ENCODE data around the gene GATAD2B. TPM values are rescaled to one million over a fixed set of nuclear protein-coding genes. Genes with fewer than 3 reads are reported as not detected.
"Not testable (repeated sequence)": the region's sequence is repeated elsewhere in the genome, so short reads cannot be mapped to it uniquely, and the experiment has no call there.

GATAD2B gene
- polyA plus RNA-seq, 1 experiment, result 3.6 TPM

GRCh38 chr1:153771261-153771660 is 151.5 kb downstream of the GATAD2B start:
- ChIA-PET POLR2A (no interaction called here), CTCF (interaction anchor here (0.6 to 3.7 kb wide), 6 partner anchors 10 to 216 kb away, joined by 3 to 14 read pairs (median 4); partner anchors contain the start of genes NPR1 and S100A13)
- no peak overlapping the region for H3K4me3 ChIP-seq (ENCODE audit: low read depth, low read length)
- no peak for DNase-seq (ENCODE audit: low read depth)
- H3K27me3 ChIP-seq (ENCODE audit: control insufficient read depth, insufficient read depth, low read length), result no peaks in the 10 kb centered on the region
- no peak for TF ChIP-seq CTCF (IDR thresholded peaks at IDR 0.05; ENCODE audit: insufficient read depth, low read depth, low read length)
- H3K36me3 ChIP-seq (ENCODE audit: control insufficient read depth, insufficient read depth, low read length), result peaks cover 25% of the 10 kb centered on the region

DNA sequence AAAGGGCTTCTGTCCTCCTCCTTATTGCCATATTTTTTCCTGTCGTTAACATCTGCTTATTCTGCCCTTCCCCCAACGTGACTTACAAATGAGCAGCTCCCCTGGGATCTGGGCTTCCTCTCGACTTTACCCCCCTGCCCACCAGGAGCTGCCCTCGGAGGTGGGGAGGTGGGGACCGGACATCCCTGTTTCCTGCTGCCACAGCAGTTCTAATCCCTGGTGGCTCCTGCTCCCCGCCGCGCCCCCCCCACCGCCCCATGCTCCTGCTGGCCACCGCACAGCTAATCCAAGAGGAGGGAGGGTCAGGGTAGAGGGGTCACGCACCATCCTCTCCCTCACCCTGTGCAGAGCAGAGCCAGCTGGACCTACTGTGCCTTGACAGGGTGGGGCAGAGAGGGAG is 152.0 kb downstream of the GATAD2B start:
- DNase-seq (ENCODE audit: low read depth), result no peak

DNA sequence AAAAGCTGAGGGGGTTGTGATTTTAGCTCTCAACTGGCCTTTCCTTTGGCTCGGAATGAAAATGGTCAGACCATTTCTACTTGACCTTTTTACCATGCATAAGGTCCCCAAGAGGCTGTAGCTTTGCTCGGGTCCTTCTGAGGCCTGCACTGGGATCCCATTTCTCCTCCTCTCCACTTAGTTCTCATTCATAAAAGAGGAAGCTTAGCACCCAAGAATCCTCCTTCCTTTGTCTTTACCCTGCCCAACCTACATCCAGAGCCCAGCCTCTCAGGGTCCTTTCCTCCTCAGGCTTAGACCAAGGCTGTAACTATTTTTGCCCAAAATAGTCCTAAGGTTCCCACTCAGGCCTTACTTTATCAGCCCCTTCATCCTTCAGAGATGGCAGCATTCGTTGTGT is 153.6 kb downstream of the GATAD2B start:
- no peaks in the 10 kb centered on the region for H3K27me3 ChIP-seq (ENCODE audit: control insufficient read depth, insufficient read depth, low read length)
- POLR2A ChIA-PET, result no interaction called here
- H3K36me3 ChIP-seq (ENCODE audit: control insufficient read depth, insufficient read depth, low read length), result peaks cover 34% of the 10 kb centered on the region
- no peak overlapping the region for H3K4me3 ChIP-seq (ENCODE audit: low read depth, low read length)
- TF ChIP-seq CTCF (IDR thresholded peaks at IDR 0.05; ENCODE audit: insufficient read depth, low read depth, low read length), result no peak
- CTCF ChIA-PET, result interaction anchor here (1.0 to 1.6 kb wide), 3 partner anchors 11 to 58 kb away, joined by 3 to 4 read pairs (median 4); no protein-coding TSS in a partner anchor
- DNase-seq (ENCODE audit: low read depth), result no peak

More for the DNA sequence above, 152.0 kb downstream of the GATAD2B start:
- Histone ChIP-seq H3K4me3 (ENCODE audit: low read depth, low read length) (no peak overlapping the region), H3K36me3 (ENCODE audit: control insufficient read depth, insufficient read depth, low read length) (peaks cover 25% of the 10 kb centered on the region), H3K27me3 (ENCODE audit: control insufficient read depth, insufficient read depth, low read length) (no peaks in the 10 kb centered on the region)
- no peak for TF ChIP-seq CTCF (IDR thresholded peaks at IDR 0.05; ENCODE audit: insufficient read depth, low read depth, low read length)
- CTCF ChIA-PET, result interaction anchor here (0.7 to 3.7 kb wide), 5 partner anchors 10 to 216 kb away, joined by 3 to 14 read pairs (median 4); partner anchors contain the start of genes NPR1 and S100A13
- POLR2A ChIA-PET, result no interaction called here

GRCh38 chr1:153768316-153769181 is 154.2 kb downstream of the GATAD2B start:
- DNase-seq (ENCODE audit: low read depth), result no peak
- no peak for TF ChIP-seq CTCF (IDR thresholded peaks at IDR 0.05; ENCODE audit: insufficient read depth, low read depth, low read length)
- CTCF ChIA-PET, result interaction anchor here (1.0 to 1.6 kb wide), 3 partner anchors 11 to 59 kb away, joined by 3 to 4 read pairs (median 4); no protein-coding TSS in a partner anchor
- Histone ChIP-seq H3K27me3 (ENCODE audit: control insufficient read depth, insufficient read depth, low read length) (no peaks in the 10 kb centered on the region), H3K36me3 (ENCODE audit: control insufficient read depth, insufficient read depth, low read length) (peaks cover 36% of the 10 kb centered on the region), H3K4me3 (ENCODE audit: low read depth, low read length) (no peak overlapping the region)
- POLR2A ChIA-PET, result no interaction called here

DNA sequence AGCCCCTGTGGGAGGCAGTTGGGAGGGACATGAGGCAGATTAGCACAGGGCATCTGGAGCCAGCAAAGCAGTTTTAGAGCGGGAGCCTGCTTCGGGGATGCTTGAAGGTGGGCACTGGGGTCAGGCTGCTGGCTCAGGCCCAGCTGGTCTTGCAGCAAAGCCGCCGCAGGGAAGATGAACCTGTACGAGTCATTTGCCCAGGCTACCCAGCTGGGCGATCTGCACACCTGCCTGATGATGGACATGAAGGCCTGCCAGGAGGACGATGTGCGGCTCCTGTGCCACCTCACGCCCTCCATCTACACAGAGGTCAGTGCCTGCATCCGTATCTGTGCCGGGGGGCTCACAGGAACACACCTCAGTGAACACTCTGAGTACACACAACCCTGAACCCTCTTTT is 155.3 kb downstream of the GATAD2B start:
- CTCF ChIA-PET, result interaction anchor here (1.2 to 1.3 kb wide), 2 partner anchors 9 to 16 kb away, joined by 3 to 4 read pairs; no protein-coding TSS in a partner anchor
- no peak for TF ChIP-seq CTCF (IDR thresholded peaks at IDR 0.05; ENCODE audit: insufficient read depth, low read depth, low read length)
- POLR2A ChIA-PET, result no interaction called here
- DNase-seq (ENCODE audit: low read depth), result no peak
- Histone ChIP-seq H3K4me3 (ENCODE audit: low read depth, low read length) (no peak overlapping the region), H3K27me3 (ENCODE audit: control insufficient read depth, insufficient read depth, low read length) (no peaks in the 10 kb centered on the region), H3K36me3 (ENCODE audit: control insufficient read depth, insufficient read depth, low read length) (peaks cover 38% of the 10 kb centered on the region)

- peaks cover 36% of the 10 kb centered on the region for H3K36me3 ChIP-seq (ENCODE audit: control insufficient read depth, insufficient read depth, low read length)
- CTCF ChIA-PET, result interaction anchor here (0.7 to 1.3 kb wide), 3 partner anchors 9 to 179 kb away, joined by 3 to 4 read pairs (median 3); no protein-coding TSS in a partner anchor
- POLR2A ChIA-PET; DNase-seq (ENCODE audit: low read depth); H3K27me3 ChIP-seq (ENCODE audit: control insufficient read depth, insufficient read depth, low read length); H3K4me3 ChIP-seq (ENCODE audit: low read depth, low read length): not testable (repeated sequence)
Measured at GRCh38 chr1:153766663-153767062, 156.1 kb downstream of the GATAD2B start.

Data from BJ (cell line).